CD4-positive, alpha-beta memory T cell (primary cell): ENCODE data around the gene MLN. TPM values are rescaled to one million over a fixed set of nuclear protein-coding genes. Genes with fewer than 3 reads are reported as not detected.

Source experiments
- CTCF ChIA-PET: fragments of 350-600 bp; sonication (Branson Sonifier 250); formaldehyde crosslinking; loops from one replicate; lab custom pipeline; 2021; ENCODE audit warnings: inconsistent platforms; ENCODE audit not compliant: partially characterized antibody; lab: Charles Lee
- POLR2A ChIA-PET: fragments of 350-600 bp; sonication (Branson Sonifier 250); formaldehyde crosslinking; loops from one replicate; lab custom pipeline; 2021; ENCODE audit not compliant: partially characterized antibody; lab: Charles Lee
- DNase-seq, 5 donors: peaks; one replicate each; pipeline versions ENCODE4 v3.0.0 to v3.0.0-alpha.2; 2020 to 2022; ENCODE audit warnings: mixed read lengths in 1 of 5
- H3K27ac ChIP-seq: one replicate; pipeline ENCODE4 v1.7.0; 2013; ENCODE audit warnings: low read depth, low read length
- H3K27me3 ChIP-seq: 2 replicates; pipeline ENCODE4 v1.7.0; 2013; ENCODE audit warnings: mild to moderate bottlenecking, low read length, moderate library complexity; ENCODE audit not compliant: insufficient read depth
- H3K36me3 ChIP-seq: 2 replicates; pipeline ENCODE4 v1.7.0; 2013; ENCODE audit warnings: mild to moderate bottlenecking, low read length, moderate library complexity; ENCODE audit not compliant: insufficient read depth
- H3K4me1 ChIP-seq: 2 replicates; pipeline ENCODE4 v1.7.0; 2013; ENCODE audit warnings: mild to moderate bottlenecking, low read length, moderate library complexity; ENCODE audit not compliant: insufficient read depth
- H3K4me3 ChIP-seq, 2 donors: one replicate each; pipeline ENCODE4 v1.7.0; 2013; ENCODE audit warnings: low read length in 2 of 2, mild to moderate bottlenecking in 1 of 2
- H3K9me3 ChIP-seq, 2 donors: one replicate each; pipeline ENCODE4 v1.7.0; 2013; ENCODE audit warnings: low read length in 2 of 2, control low read depth in 1 of 2; ENCODE audit not compliant: control insufficient read depth in 1 of 2
- H3K27ac Mint-ChIP-seq, 7 donors: one replicate each; pipeline ENCODE4 v1.8.0; 2020 to 2021; ENCODE audit warnings: mixed read lengths in 7 of 7, mild to moderate bottlenecking in 6 of 7, inconsistent platforms in 3 of 7, moderate library complexity in 3 of 7
- H3K27me3 Mint-ChIP-seq, 2 donors: one replicate each; pipeline ENCODE4 v1.8.0; 2020 to 2021; ENCODE audit warnings: mixed read lengths in 2 of 2
- H3K36me3 Mint-ChIP-seq, 2 donors: one replicate each; pipeline ENCODE4 v1.8.0; 2020 to 2021; ENCODE audit warnings: mixed read lengths in 2 of 2, inconsistent platforms in 1 of 2, mild to moderate bottlenecking in 1 of 2
- H3K4me1 Mint-ChIP-seq, 4 donors: one replicate each; pipeline ENCODE4 v1.8.0; 2020 to 2021; ENCODE audit warnings: mixed read lengths in 4 of 4, mild to moderate bottlenecking in 1 of 4
- H3K4me3 Mint-ChIP-seq, 8 donors: one replicate each; pipeline ENCODE4 v1.8.0; 2020 to 2021; ENCODE audit warnings: mixed read lengths in 8 of 8, mild to moderate bottlenecking in 7 of 8, moderate library complexity in 6 of 8, inconsistent platforms in 3 of 8
- H3K9me3 Mint-ChIP-seq, 8 donors: one replicate each; pipeline ENCODE4 v1.8.0; 2020 to 2021; ENCODE audit warnings: mixed read lengths in 8 of 8, mild to moderate bottlenecking in 5 of 8, inconsistent platforms in 3 of 8, moderate library complexity in 1 of 8
- intact Hi-C: fragments of 100-400 bp; cut with micrococcal nuclease; formaldehyde crosslinking; loops from one replicate; pipeline ENCODE4 v1.15.1; 2023
- polyA plus RNA-seq, 2 donors: library from polyadenylated mRNA; unstranded; fragments of 300-500 nt; fragmentation: Illumina TruSeq; gene quantifications; one replicate each; pipeline ENCODE4 v1.2.3, GENCODE V29; 2021
- total RNA-seq, 2 experiments: library from RNA; stranded (reverse); gene quantifications; one replicate each; pipeline ENCODE4 v1.2.3, GENCODE V29; 2021

The MLN gene
- total and polyA plus RNA-seq, 4 experiments from 2014 or later = not detected

DNA sequence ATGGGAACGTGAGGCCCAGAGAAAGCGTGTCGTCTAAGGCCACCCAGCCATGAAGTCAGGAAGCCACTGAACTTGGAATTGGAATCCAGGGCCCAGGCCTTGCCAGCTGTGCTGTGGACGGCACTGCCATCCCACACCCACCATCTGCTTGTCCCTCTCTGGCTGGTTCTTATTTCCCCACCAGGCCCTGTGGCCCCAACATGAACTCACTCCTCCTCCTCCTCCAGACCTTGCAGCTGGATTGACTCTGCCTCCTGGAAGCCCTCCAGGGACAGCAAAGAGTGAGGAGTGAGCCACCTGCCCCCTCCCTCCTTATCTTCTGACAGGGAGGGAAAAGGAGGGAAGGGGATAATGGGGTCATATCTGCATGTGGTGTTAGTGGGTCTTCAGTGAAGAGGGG, 41.1 kb downstream of the MLN start:
- H3K4me1 Mint-ChIP-seq = peaks cover 0 to 1% (median 0%) of the 10 kb centered on the region in 4 donors
- Histone ChIP-seq H3K36me3 (no peaks in the 10 kb centered on the region), H3K27me3 (no peaks in the 10 kb centered on the region), H3K27ac (no peak overlapping the region), H3K4me1 (no peaks in the 10 kb centered on the region), H3K9me3 (no peaks in the 10 kb centered on the region), H3K4me3 (no peak overlapping the region)
- no peak overlapping the region for H3K4me3 Mint-ChIP-seq
- no peak overlapping the region for H3K27ac Mint-ChIP-seq
- peaks cover 3 to 6% of the 10 kb centered on the region in 2 donors for H3K27me3 Mint-ChIP-seq
- no peak for DNase-seq
- ChIA-PET POLR2A (no interaction called here), CTCF (interaction anchor here (3.4 to 3.8 kb wide), 2 partner anchors 9 to 52 kb away, joined by 14 to 20 read pairs; partner anchors contain the start of gene UQCC2)
- intact Hi-C loops = loop anchor here (1.0 kb wide), 2 partner anchors 51 to 177 kb away; partner anchors contain the start of gene UQCC2
- H3K9me3 Mint-ChIP-seq = peaks cover 0 to 5% (median 0%) of the 10 kb centered on the region in 8 donors
- H3K36me3 Mint-ChIP-seq = no peaks in the 10 kb centered on the region

DNA sequence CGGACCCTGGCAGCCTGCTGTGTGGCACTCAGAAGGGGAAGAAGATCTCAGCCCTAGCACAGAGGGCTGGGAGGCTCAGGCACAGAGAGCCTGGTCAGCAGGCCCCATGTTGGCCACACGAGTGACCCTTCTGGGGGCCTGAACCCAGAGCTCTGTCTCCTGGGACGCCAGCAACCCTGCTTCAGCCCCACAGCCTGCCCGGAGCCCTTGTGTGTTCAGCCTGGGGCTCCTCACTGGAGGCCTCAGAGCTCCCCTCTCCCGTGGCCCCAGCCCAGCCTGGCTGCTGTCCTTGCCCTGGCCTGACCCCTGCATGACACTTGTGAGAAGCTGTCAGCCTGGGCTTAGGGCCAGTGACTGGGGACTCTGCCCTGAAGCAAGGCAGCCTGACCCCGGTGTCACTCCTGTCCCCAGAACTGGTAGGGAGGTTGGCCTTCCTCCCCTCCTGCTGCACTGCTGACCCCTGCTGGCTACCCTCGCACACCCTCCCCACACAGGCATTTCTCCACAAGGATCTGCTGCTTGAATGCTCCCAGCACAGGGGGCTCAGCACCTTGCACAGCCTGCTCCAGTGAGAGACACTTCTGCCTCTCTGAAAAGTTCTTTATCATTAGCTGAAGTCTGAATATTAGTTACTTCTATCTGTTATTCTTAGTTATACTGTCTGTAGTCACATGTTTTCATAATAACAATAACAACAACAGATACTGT, 41.7 kb downstream of the MLN start:
- Mint-ChIP-seq H3K4me3 (no peak overlapping the region), H3K9me3 (peaks cover 0 to 5% (median 0%) of the 10 kb centered on the region in 8 donors), H3K27me3 (peaks cover 3 to 7% of the 10 kb centered on the region in 2 donors), H3K4me1 (peaks cover 0 to 1% (median under 1%) of the 10 kb centered on the region in 4 donors), H3K36me3 (no peaks in the 10 kb centered on the region), H3K27ac (peak overlapping the region in 1 of 7 donors; percentile 24)
- no peaks in the 10 kb centered on the region for H3K36me3 ChIP-seq
- peak in 1 of 5 donors; percentile 21 for DNase-seq
- ChIA-PET CTCF (interaction anchor here (3.4 to 3.8 kb wide), 2 partner anchors 10 to 51 kb away, joined by 14 to 20 read pairs; partner anchors contain the start of gene UQCC2), POLR2A (no interaction called here)
- H3K4me3 ChIP-seq = no peak overlapping the region
- intact Hi-C loops = loop anchor here (1.0 kb wide), 2 partner anchors 51 to 177 kb away; partner anchors contain the start of gene UQCC2
- H3K27ac ChIP-seq = no peak overlapping the region
- H3K27me3 ChIP-seq = no peaks in the 10 kb centered on the region
- H3K4me1 ChIP-seq = no peaks in the 10 kb centered on the region
- H3K9me3 ChIP-seq = no peaks in the 10 kb centered on the region

DNA sequence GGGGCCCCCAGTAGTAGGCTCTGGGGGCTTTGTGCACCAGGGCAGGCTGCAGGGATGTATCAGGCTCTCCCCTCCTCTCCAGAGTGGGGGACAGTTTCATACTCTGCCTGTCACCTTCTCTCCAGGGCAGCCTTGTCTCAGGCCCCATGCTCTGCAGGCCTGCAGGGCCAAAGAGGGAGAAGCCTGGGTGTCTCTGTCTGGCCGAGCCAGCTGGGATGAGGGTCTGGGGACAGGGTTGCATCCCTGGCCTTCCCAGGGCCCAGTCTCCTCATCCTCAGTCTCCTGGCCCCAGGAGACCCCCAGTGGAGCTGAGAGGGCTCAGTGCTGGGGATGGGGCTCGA, 42.3 kb downstream of the MLN start:
- Histone ChIP-seq H3K36me3 (no peaks in the 10 kb centered on the region), H3K9me3 (no peaks in the 10 kb centered on the region), H3K27me3 (no peaks in the 10 kb centered on the region), H3K4me1 (no peaks in the 10 kb centered on the region), H3K27ac (no peak overlapping the region), H3K4me3 (no peak overlapping the region)
- peaks cover 0 to 1% (median under 1%) of the 10 kb centered on the region in 4 donors for H3K4me1 Mint-ChIP-seq
- no peak for DNase-seq
- intact Hi-C loops = no loop called here
- peaks cover 3 to 7% of the 10 kb centered on the region in 2 donors for H3K27me3 Mint-ChIP-seq
- ChIA-PET CTCF (interaction anchor here (3.4 to 3.8 kb wide), 2 partner anchors 10 to 50 kb away, joined by 14 to 20 read pairs; partner anchors contain the start of gene UQCC2), POLR2A (no interaction called here)
- H3K36me3 Mint-ChIP-seq = no peaks in the 10 kb centered on the region
- no peak overlapping the region for H3K27ac Mint-ChIP-seq
- no peak overlapping the region for H3K4me3 Mint-ChIP-seq
- H3K9me3 Mint-ChIP-seq = peaks cover 0 to 3% (median 0%) of the 10 kb centered on the region in 8 donors

DNA sequence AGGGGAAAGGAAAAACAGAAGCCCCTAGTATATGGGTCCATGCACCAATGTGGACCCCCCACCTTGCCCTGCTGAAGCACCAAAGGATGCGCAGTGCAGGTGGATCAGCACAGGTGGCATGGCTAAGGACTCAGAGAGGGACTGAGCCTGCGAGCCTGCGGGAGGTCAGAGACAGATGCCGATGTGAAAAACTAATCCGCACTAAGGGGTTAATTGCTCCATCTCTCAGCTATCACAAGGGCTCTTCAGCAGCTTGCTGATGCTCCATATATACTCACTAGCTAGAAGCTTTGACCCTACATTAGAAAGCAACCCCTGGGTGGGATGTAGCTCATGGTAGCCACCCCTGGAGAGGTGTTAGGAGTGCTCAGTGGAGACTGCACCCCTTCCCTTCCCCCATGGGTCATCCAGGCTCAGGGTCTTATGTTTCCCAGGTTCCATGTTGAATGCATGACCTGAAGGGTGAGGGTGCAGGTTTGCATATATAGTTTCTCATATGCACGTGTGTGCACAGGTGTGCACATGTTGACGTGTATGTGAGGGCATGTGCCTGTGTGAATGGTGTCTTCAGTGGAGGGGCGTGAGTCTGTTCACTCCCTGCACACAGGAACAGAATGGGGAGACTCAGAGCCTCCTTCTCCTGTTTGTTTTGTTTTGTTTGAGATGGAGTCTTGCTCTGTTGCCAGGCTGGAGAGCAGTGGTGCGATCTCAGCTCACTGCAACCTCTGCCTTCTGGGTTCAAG, 43.7 kb downstream of the MLN start:
- peak overlapping the region in 1 of 7 donors; percentile 51 for H3K27ac Mint-ChIP-seq
- no peaks in the 10 kb centered on the region for H3K9me3 Mint-ChIP-seq
- POLR2A ChIA-PET = no interaction called here
- no peaks in the 10 kb centered on the region for H3K36me3 Mint-ChIP-seq
- H3K4me1 Mint-ChIP-seq = peaks cover 0 to 1% (median under 1%) of the 10 kb centered on the region in 4 donors
- no peaks in the 10 kb centered on the region for H3K27me3 ChIP-seq
- no peak for DNase-seq
- no peak overlapping the region for H3K4me3 Mint-ChIP-seq
- H3K27ac ChIP-seq = no peak overlapping the region
- H3K4me3 ChIP-seq = no peak overlapping the region
- H3K4me1 ChIP-seq = no peaks in the 10 kb centered on the region
- intact Hi-C loops = no loop called here
- H3K9me3 ChIP-seq = no peaks in the 10 kb centered on the region
- CTCF ChIA-PET = interaction anchor here (0.6 to 3.8 kb wide), 3 partner anchors 12 to 404 kb away, joined by 4 to 20 read pairs (median 14); partner anchors contain the start of gene UQCC2
- no peaks in the 10 kb centered on the region for H3K36me3 ChIP-seq
- peaks cover 3% of the 10 kb centered on the region in 2 donors for H3K27me3 Mint-ChIP-seq

DNA sequence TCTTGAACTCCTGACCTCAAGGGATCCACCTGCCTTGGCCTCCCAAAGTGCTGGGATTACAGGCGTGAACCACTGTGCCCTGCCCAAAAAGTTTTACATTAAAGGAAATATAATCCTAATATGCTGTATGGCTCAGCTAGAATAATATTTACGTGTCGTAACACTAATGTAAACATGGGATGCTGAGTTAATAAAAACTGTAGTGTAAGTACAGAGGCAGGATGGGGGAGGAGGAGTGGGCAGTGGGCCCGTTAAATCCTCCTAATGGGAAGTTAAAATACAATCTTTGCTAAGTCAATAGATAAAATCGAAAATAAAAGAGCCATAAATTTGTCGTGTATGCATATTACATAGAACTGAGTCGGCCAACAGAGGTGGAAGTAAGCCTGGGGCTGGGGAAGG, 45.0 kb downstream of the MLN start:
- H3K27ac ChIP-seq = no peak overlapping the region
- POLR2A ChIA-PET = interaction anchor here (1.3 kb wide), 1 partner anchor 54 kb away, joined by 3 read pairs; no protein-coding TSS in a partner anchor
- H3K9me3 Mint-ChIP-seq = no peaks in the 10 kb centered on the region

DNA sequence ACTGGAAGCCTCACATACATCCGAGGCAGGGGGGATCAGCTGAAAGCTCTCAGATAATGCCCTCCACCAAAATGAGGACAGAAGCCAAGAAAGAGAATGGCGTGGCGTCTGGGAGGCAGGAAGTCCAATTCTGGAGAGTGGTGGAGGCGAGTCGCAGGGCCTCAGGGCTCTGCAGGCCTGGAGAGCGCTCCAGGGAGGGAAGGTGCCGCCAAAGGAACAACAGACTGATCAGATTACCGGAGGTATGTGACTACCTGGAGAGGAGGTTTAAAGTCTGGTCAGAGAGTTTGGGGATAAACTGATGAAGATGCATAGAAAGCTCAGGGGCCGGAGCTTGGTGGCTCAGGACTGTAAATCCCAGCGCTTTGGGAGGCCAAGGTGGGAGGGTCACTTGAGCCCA, 45.9 kb downstream of the MLN start:
- ChIA-PET CTCF (interaction anchor here (0.8 to 1.8 kb wide), 2 partner anchors 10 to 12 kb away, joined by 3 to 4 read pairs; no protein-coding TSS in a partner anchor), POLR2A (interaction anchor here (1.3 kb wide), 1 partner anchor 53 kb away, joined by 3 read pairs; no protein-coding TSS in a partner anchor)
- Histone ChIP-seq H3K27me3 (no peaks in the 10 kb centered on the region), H3K36me3 (no peaks in the 10 kb centered on the region), H3K27ac (no peak overlapping the region), H3K4me3 (no peak overlapping the region), H3K4me1 (no peaks in the 10 kb centered on the region), H3K9me3 (no peaks in the 10 kb centered on the region)
- no peak for DNase-seq
- Mint-ChIP-seq H3K4me3 (no peak overlapping the region), H3K27ac (no peak overlapping the region), H3K36me3 (no peaks in the 10 kb centered on the region), H3K9me3 (no peaks in the 10 kb centered on the region), H3K4me1 (peaks cover 0 to 1% (median under 1%) of the 10 kb centered on the region in 4 donors), H3K27me3 (peaks cover 1 to 3% of the 10 kb centered on the region in 2 donors)
- intact Hi-C loops = no loop called here

More for the DNA sequence above, 45.0 kb downstream of the MLN start:
- no peaks in the 10 kb centered on the region for H3K36me3 Mint-ChIP-seq
- H3K4me3 ChIP-seq = no peak overlapping the region
- H3K4me3 Mint-ChIP-seq = no peak overlapping the region
- peaks cover 1 to 3% of the 10 kb centered on the region in 2 donors for H3K27me3 Mint-ChIP-seq
- H3K27me3 ChIP-seq = no peaks in the 10 kb centered on the region
- DNase-seq = no peak
- no peaks in the 10 kb centered on the region for H3K9me3 ChIP-seq
- CTCF ChIA-PET = interaction anchor here (1.8 kb wide), 1 partner anchor 11 kb away, joined by 4 read pairs; no protein-coding TSS in a partner anchor
- no peaks in the 10 kb centered on the region for H3K4me1 ChIP-seq
- H3K4me1 Mint-ChIP-seq = peaks cover 0 to 1% (median under 1%) of the 10 kb centered on the region in 4 donors
- peak overlapping the region in 1 of 7 donors; percentile 9 for H3K27ac Mint-ChIP-seq
- H3K36me3 ChIP-seq = no peaks in the 10 kb centered on the region
- intact Hi-C loops = no loop called here
